Osteoblast (primary cell): ENCODE data around the gene DLG1. TPM values are rescaled to one million over a fixed set of nuclear protein-coding genes. Genes with fewer than 3 reads are reported as not detected.

Source experiments
- DNase-seq: peaks from one replicate; pipeline ENCODE4 v3.0.0; 2011; ENCODE audit warnings: low spot score, mixed read lengths; ENCODE audit not compliant: insufficient read length; ENCODE audit errors: missing footprints
- H2AFZ ChIP-seq: 2 replicates; pipeline ENCODE4 v1.6.0; 2011; ENCODE audit warnings: mild to moderate bottlenecking, low read length
- H3K27ac ChIP-seq: 2 replicates; pipeline ENCODE4 v1.5.1; 2011; ENCODE audit warnings: mild to moderate bottlenecking, low read depth, low read length, moderate library complexity
- H3K27me3 ChIP-seq: 2 replicates; pipeline ENCODE4 v1.6.0; 2012; ENCODE audit warnings: mild to moderate bottlenecking, control low read depth, inconsistent platforms, low read length, moderate library complexity; ENCODE audit not compliant: insufficient read depth
- H3K36me3 ChIP-seq: 2 replicates; pipeline ENCODE4 v1.5.1; 2011; ENCODE audit warnings: mild to moderate bottlenecking, low read length, control low read depth, moderate library complexity; ENCODE audit not compliant: insufficient read depth
- H3K4me1 ChIP-seq: 2 replicates; pipeline ENCODE4 v1.5.1; 2011; ENCODE audit warnings: mild to moderate bottlenecking, low read length, control low read depth, moderate library complexity; ENCODE audit not compliant: insufficient read depth
- H3K4me2 ChIP-seq: 2 replicates; pipeline ENCODE4 v1.6.0; 2011; ENCODE audit warnings: mild to moderate bottlenecking, low read length; ENCODE audit not compliant: insufficient read depth
- H3K4me3 ChIP-seq: fragments of 200-600 bp; sonication (generic); 3 replicates; pipeline ENCODE4 v1.5.1; 2012; ENCODE audit warnings: mild to moderate bottlenecking, low read length, inconsistent platforms; ENCODE audit not compliant: insufficient read depth
- H3K79me2 ChIP-seq: 2 replicates; pipeline ENCODE4 v1.6.0; 2012; ENCODE audit warnings: mild to moderate bottlenecking, low read length, control low read depth, inconsistent platforms; ENCODE audit not compliant: insufficient read depth
- H3K9me3 ChIP-seq: 2 replicates; pipeline ENCODE4 v1.5.1; 2011; ENCODE audit warnings: low read depth, low read length, control low read depth
- H4K20me1 ChIP-seq: 2 replicates; pipeline ENCODE4 v1.6.0; 2012; ENCODE audit warnings: mild to moderate bottlenecking, low read length, control low read depth; ENCODE audit not compliant: insufficient read depth
- CTCF ChIP-seq: IDR thresholded peaks from 2 replicates; pipeline ENCODE4 v1.5.1; 2011; ENCODE audit warnings: mild to moderate bottlenecking, low read depth, low read length, moderate library complexity; ENCODE audit errors: extremely low read depth
- total RNA-seq: library from RNA; depleted of rRNA; stranded (reverse); fragments of >200 nt; gene quantifications from 2 replicates; pipeline ENCODE4 v1.2.3, GENCODE V29; 2012

Gene DLG1
- total RNA-seq, 1 donor = 79.3 TPM

DNA sequence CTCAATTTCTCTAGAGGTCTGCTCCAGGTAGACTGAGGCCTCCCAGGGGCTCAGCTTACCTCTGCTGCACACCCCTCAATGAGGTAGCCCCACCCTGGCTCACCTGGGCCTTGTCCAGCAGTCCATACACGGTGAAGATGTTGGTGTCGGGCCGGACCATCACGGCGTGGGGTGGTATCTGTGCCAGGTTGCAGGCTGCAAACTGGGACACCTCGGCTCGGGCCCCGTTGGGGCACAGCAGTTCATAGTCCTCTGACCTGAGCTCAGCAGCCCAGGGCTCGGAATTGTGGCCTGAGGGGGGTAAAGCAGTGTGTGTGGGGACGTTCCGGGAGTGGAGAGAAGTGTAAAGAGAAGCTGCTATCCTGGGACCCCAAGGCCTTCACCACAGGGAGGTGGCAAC, 292.0 kb downstream of the DLG1 start:
- peak; percentile 68 for DNase-seq
- Histone ChIP-seq H3K4me2 (no peak overlapping the region), H3K36me3 (no peaks in the 10 kb centered on the region), H3K9me3 (no peaks in the 10 kb centered on the region), H4K20me1 (no peaks in the 10 kb centered on the region), H3K4me3 (no peak overlapping the region), H3K27me3 (no peaks in the 10 kb centered on the region), H3K79me2 (no peaks in the 10 kb centered on the region), H2AFZ (no peak overlapping the region), H3K27ac (no peak overlapping the region), H3K4me1 (peaks cover 8% of the 10 kb centered on the region)
- no peak for TF ChIP-seq CTCF

DNA sequence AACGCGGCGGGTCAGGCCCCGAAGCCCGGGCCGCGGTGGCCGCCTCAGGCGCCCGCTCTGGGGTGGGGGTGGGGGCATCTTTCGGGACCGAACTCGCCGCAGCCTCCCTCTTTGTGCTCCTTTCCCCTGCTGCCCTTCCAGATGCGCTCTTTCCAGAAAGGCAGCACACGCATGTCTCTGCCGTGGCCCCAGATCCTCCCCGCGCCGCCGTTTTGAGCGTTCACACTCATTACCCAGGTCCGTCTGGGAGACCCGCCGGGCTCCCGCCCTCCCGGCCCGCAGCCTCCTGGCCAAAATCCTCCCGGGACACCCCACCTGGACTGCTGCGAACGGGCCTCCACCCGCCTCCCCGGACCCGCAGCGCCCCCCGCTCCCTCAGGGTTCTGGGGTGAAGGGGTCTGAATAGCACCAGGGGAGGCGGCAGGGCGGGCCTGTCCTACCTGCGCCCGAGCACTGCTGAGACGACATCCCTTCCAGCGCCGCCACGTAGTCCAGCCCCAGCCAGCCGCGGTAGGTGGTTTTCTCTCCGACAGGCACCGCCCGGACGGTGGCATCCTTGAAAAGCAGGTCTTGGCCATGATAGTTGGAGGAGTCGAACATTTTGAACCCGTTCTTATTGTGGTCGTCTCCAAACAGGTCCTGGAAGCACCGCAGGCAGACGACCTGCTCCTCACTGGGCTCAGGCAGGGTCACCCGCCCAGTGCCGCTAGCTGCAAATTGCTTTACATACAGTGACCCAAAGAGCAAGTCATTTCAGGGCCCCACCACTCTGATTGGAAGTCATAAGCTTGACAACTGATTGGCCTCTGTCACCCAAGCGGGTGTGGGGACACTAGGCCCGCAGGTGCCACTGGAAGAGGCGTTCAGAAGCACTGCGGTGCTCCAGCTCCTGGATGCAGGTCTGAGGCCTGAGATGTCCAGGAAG, 294.7 kb downstream of the DLG1 start:
- Histone ChIP-seq H3K27ac (no peak overlapping the region), H3K79me2 (no peaks in the 10 kb centered on the region)
- no peak for DNase-seq

DNA sequence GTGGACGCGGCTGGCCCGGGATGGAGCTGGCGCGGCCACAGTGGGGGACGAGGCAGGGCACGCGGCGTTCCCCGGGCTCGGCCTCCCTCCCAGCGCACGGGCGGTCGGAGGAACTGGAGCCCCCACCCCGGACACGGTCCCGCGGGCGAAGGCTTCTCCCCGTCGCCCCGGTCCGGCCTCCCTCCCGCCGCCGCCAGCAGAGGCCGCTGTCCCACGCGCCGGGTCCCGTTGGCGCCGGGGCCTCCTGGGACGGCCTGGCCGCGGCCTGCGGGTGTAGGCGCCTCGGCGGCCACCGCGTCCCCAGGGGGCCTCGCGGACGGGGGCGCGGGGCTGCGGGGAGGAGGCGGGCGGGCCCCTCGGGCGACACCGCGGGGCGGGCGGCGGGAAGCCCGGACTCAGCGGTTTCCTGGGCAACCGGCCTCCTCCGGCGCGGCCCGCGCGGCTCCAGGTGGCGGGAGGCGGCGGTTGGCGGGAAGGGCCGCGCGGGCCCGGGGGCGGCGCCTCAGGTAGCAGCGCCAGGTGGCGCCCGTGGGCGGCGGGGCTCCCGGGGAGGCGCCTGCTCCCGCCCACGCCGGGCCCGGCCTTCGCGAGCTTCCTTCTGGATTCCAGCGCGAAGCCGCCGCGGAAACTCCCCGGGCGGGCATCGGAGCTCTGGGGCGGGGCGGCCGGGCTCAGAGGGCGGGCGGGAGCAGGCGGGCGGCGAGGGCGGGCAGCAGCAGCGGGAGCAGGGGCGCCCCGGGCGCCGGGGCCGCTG, 295.5 kb downstream of the DLG1 start:
- no peaks in the 10 kb centered on the region for H4K20me1 ChIP-seq
- H3K4me2 ChIP-seq = peak overlapping the region; percentile 83
- H3K79me2 ChIP-seq = no peaks in the 10 kb centered on the region
- H3K4me1 ChIP-seq = peaks cover 8% of the 10 kb centered on the region
- H3K27ac ChIP-seq = peak overlapping the region; percentile 41
- peak overlapping the region; percentile 70 for H2AFZ ChIP-seq
- no peaks in the 10 kb centered on the region for H3K36me3 ChIP-seq
- no peaks in the 10 kb centered on the region for H3K27me3 ChIP-seq
- H3K9me3 ChIP-seq = no peaks in the 10 kb centered on the region
- peak; percentile 100 for DNase-seq
- peak; percentile 51 for TF ChIP-seq CTCF
- H3K4me3 ChIP-seq = peak overlapping the region; percentile 72

More for the DNA sequence above, 294.7 kb downstream of the DLG1 start:
- Histone ChIP-seq H3K36me3 (no peaks in the 10 kb centered on the region), H3K27me3 (no peaks in the 10 kb centered on the region), H2AFZ (peak overlapping the region; percentile 56), H3K4me2 (peak overlapping the region; percentile 75), H3K4me1 (peaks cover 8% of the 10 kb centered on the region), H4K20me1 (no peaks in the 10 kb centered on the region), H3K4me3 (peak overlapping the region; percentile 69), H3K9me3 (no peaks in the 10 kb centered on the region)
- no peak for TF ChIP-seq CTCF
